ENCODE results near the gene ARAP3.

Gene ARAP3

GRCh38 chr5:141609044-141609443, 73.0 kb downstream of the ARAP3 start:
- DNase-seq = no peak

GRCh38 chr5:141608557-141608956, 73.5 kb downstream of the ARAP3 start:
- DNase-seq = no peak

GRCh38 chr5:141608046-141608445, 74.0 kb downstream of the ARAP3 start:
- no peak for DNase-seq

DNA sequence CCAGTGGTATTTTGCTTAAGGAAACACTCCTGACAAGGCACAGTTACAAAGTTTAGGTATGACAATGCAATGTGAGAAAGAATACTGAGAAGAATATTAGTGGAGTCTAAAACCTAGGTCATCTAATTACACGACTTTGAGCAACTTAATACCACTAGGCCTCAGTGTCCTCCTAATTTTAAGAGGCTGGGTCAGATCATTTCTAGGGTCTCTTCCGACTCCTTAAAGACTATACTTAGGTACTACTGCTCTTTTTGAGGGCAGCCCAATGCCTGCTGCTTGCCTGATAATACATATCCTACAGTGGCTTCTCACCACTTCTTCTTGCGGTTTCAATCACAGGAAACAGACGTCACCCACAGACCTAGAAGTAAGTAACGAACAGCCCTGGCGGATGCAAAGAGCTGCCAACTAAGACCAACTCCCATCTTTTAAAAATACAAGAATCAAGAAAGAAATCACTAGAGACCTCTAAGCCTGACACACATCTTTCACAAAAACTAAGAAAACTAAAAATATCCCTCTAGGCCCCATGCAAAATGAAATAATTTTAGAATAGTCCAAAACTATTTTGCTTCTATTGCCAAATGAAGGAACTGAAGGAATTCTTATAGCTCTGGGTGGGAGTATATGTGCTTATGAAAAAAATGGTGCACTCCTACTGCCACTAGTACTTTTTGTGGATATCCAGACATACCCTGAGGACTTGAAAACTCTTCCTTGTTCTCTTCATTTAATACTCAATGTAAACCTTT, 76.3 kb downstream of the ARAP3 start:
- no peak for DNase-seq

DNA sequence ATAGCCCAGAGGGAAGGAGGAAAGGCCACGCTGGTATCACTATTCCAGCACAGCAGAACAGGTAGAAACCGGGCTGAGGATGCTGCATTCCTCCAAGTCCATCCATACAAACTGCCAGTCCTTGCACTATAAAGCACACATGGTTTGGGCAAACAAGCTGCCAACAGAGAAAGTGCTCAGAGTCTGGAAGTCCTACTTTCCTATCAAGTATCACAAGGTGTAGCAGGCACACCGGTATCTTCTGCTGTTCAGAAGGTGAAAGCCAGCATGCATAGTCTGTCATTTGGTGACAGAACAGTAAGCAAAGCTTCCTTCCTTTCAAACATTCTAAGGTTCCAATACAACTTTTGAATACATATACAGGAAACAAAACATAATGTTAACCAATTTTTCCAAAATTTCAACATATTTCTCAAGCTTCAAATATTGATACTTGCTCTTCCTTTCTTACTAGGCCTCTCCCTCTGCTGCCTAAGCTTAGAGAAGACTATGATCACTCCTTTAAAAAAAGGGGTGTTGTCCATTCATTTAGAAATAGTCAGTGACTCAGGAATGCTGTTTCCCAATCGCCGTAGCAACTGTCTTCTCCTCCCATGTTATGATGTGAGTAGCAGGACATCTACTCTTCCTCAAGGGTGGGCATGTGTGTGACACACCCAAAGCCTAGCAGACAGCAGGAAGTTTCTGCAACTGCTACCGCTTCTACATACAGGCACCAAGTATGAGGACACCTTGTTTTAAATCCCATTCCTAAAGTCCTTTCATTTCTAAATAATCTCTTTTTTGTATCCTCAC, 77.9 kb downstream of the ARAP3 start:
- DNase-seq = no peak

Measured in cortex of kidney (tissue), 1 donor.